Suppressor macrophage treated with lipopolysaccharide for 1 hour (primary cell): ENCODE measurements around the gene CSNK1A1.
"Not testable (repeated sequence)": the region's sequence is repeated elsewhere in the genome, so short reads cannot be mapped to it uniquely, and the experiment has no call there.

Experiments
- DNase-seq, 3 donors: peaks; one replicate each; pipeline ENCODE4 v3.0.0-alpha.2; 2020 to 2022

The CSNK1A1 gene

GRCh38 chr5:149489605-149490037 lies 61.6 kb downstream of the CSNK1A1 start:
- no peak for DNase-seq

GRCh38 chr5:149488645-149489306 lies 62.5 kb downstream of the CSNK1A1 start:
- peak in 1 of 3 donors; percentile 25 for DNase-seq

GRCh38 chr5:149487672-149488071 lies 63.6 kb downstream of the CSNK1A1 start:
- no peak for DNase-seq

- no peak for DNase-seq
Observed at GRCh38 chr5:149486726-149487635, 64.3 kb downstream of the CSNK1A1 start.

GRCh38 chr5:149485655-149486615 lies 65.3 kb downstream of the CSNK1A1 start:
- DNase-seq = peak; percentile 7 to 47 (median 43)

GRCh38 chr5:149481485-149481884 lies 69.8 kb downstream of the CSNK1A1 start:
- no peak for DNase-seq

GRCh38 chr5:149478761-149479160 lies 72.5 kb downstream of the CSNK1A1 start:
- no peak for DNase-seq

GRCh38 chr5:149475777-149476176 lies 75.5 kb downstream of the CSNK1A1 start:
- no peak for DNase-seq

GRCh38 chr5:149474198-149474597 lies 77.0 kb downstream of the CSNK1A1 start:
- DNase-seq = no peak

- no peak for DNase-seq
Observed at GRCh38 chr5:149473441-149473840, 77.8 kb downstream of the CSNK1A1 start.

- no peak for DNase-seq
Observed at GRCh38 chr5:149472399-149472798, 78.8 kb downstream of the CSNK1A1 start.

- DNase-seq = no peak
Observed at GRCh38 chr5:149471406-149472183, 79.6 kb downstream of the CSNK1A1 start.

- no peak for DNase-seq
Observed at GRCh38 chr5:149470942-149471341, 80.3 kb downstream of the CSNK1A1 start.

GRCh38 chr5:149466457-149466972 lies 84.7 kb downstream of the CSNK1A1 start:
- DNase-seq = peak; percentile 69 to 85 (median 76)

- peak in 2 of 3 donors; percentile 33 to 71 for DNase-seq
Observed at GRCh38 chr5:149464796-149465489, 86.3 kb downstream of the CSNK1A1 start.

GRCh38 chr5:149461907-149462306 lies 89.3 kb downstream of the CSNK1A1 start:
- not testable (repeated sequence) for DNase-seq

- DNase-seq = no peak
Observed at GRCh38 chr5:149459891-149460290, 91.3 kb downstream of the CSNK1A1 start.

GRCh38 chr5:149457393-149457763 lies 93.9 kb downstream of the CSNK1A1 start:
- DNase-seq = no peak

- DNase-seq = no peak
Observed at GRCh38 chr5:149456597-149457392, 94.4 kb downstream of the CSNK1A1 start.

GRCh38 chr5:149455889-149456409 lies 95.3 kb downstream of the CSNK1A1 start:
- peak in 1 of 3 donors; percentile 11 for DNase-seq
